H7 (cell line): ENCODE measurements around the gene CCDC190. TPM values are rescaled to one million over a fixed set of nuclear protein-coding genes. Genes with fewer than 3 reads are reported as not detected.
"Not testable (repeated sequence)": the region's sequence is repeated elsewhere in the genome, so short reads cannot be mapped to it uniquely, and the experiment has no call there.

Source experiments
- DNase-seq: peaks from one replicate; pipeline ENCODE4 v3.0.0; 2012
- H3K27me3 ChIP-seq: 2 replicates; pipeline ENCODE4 v1.6.0; 2011; ENCODE audit warnings: mild to moderate bottlenecking, low read length; ENCODE audit not compliant: control insufficient read depth, insufficient read depth
- H3K36me3 ChIP-seq: replicated peaks from 2 replicates; pipeline ENCODE4 v1.5.1; 2011; ENCODE audit warnings: low read length; ENCODE audit not compliant: control insufficient read depth, insufficient read depth
- H3K4me3 ChIP-seq: 2 replicates; pipeline ENCODE4 v1.5.1; 2011; ENCODE audit warnings: low read depth, mild to moderate bottlenecking, control low read depth, low read length, moderate library complexity; ENCODE audit not compliant: insufficient read depth
- total RNA-seq: library from RNA; depleted of rRNA; stranded (reverse); fragments of >200 nt; shearing (Covaris generic); gene quantifications from 2 replicates; pipeline ENCODE4 v1.2.3, GENCODE V29; 2014; rRNA removed

Gene CCDC190
- total RNA-seq, 1 experiment from 2014 or later = not detected

- Histone ChIP-seq H3K4me3 (no peak overlapping the region), H3K27me3 (peaks cover 1% of the 10 kb centered on the region; the same call in 1 of the 2 replicates), H3K36me3 (no peaks in the 10 kb centered on the region)
- DNase-seq = no peak
Measured at GRCh38 chr1:162832470-162832869, 28.5 kb downstream of the CCDC190 start.

- no peaks in the 10 kb centered on the region for H3K27me3 ChIP-seq
- no peak overlapping the region for H3K4me3 ChIP-seq
- H3K36me3 ChIP-seq = no peaks in the 10 kb centered on the region
- no peak for DNase-seq
Measured at GRCh38 chr1:162829268-162829667, 31.7 kb downstream of the CCDC190 start.

GRCh38 chr1:162823771-162824525, 37.0 kb downstream of the CCDC190 start:
- peaks cover 9% of the 10 kb centered on the region; the same call in 1 of the 2 replicates for H3K27me3 ChIP-seq
- H3K4me3 ChIP-seq = no peak overlapping the region
- no peak for DNase-seq
- H3K36me3 ChIP-seq = no peaks in the 10 kb centered on the region

GRCh38 chr1:162823231-162823630, 37.7 kb downstream of the CCDC190 start:
- DNase-seq = no peak
- H3K27me3 ChIP-seq = peaks cover 9% of the 10 kb centered on the region; the same call in 1 of the 2 replicates
- H3K4me3 ChIP-seq = no peak overlapping the region
- H3K36me3 ChIP-seq = no peaks in the 10 kb centered on the region

GRCh38 chr1:162822391-162823200, 38.4 kb downstream of the CCDC190 start:
- Histone ChIP-seq H3K4me3 (peak overlapping the region; percentile 65), H3K36me3 (no peaks in the 10 kb centered on the region), H3K27me3 (peaks cover 9% of the 10 kb centered on the region; the same call in 1 of the 2 replicates)
- DNase-seq = peak; percentile 78

- not testable (repeated sequence) for H3K27me3 ChIP-seq, H3K36me3 ChIP-seq, H3K4me3 ChIP-seq, DNase-seq
Measured at GRCh38 chr1:162818666-162819065, 42.3 kb downstream of the CCDC190 start.

GRCh38 chr1:162818136-162818535, 42.8 kb downstream of the CCDC190 start:
- H3K4me3 ChIP-seq, H3K27me3 ChIP-seq, DNase-seq, H3K36me3 ChIP-seq: not testable (repeated sequence)

- H3K36me3 ChIP-seq, DNase-seq, H3K4me3 ChIP-seq, H3K27me3 ChIP-seq: not testable (repeated sequence)
Measured at GRCh38 chr1:162812357-162812756, 48.6 kb downstream of the CCDC190 start.

- not testable (repeated sequence) for H3K27me3 ChIP-seq, H3K36me3 ChIP-seq, H3K4me3 ChIP-seq, DNase-seq
Measured at GRCh38 chr1:162807503-162807902, 53.5 kb downstream of the CCDC190 start.

Other genes with a start within 250 kb of the CCDC190 start
- gene DDR2, start 228.7 kb downstream of the CCDC190 start, total RNA-seq = 0.17 and 0.55 TPM in 2 replicates
- 27.3 and 38.1 TPM in 2 replicates for gene HSD17B7, start 70.5 kb downstream of the CCDC190 start, total RNA-seq
- 0.26 and 1.0 TPM in 2 replicates for gene RGS4, start 208.2 kb upstream of the CCDC190 start, total RNA-seq